HG03108 (cell line): ENCODE results near the gene STRIP2.
"Not testable (repeated sequence)": the region's sequence is repeated elsewhere in the genome, so short reads cannot be mapped to it uniquely, and the experiment has no call there.

Experiments
- ATAC-seq: cut with Tn5 transposase; IDR thresholded peaks from one replicate; pipeline ENCODE4 v1.9.1; 2021; ENCODE audit warnings: moderate library complexity; ENCODE audit not compliant: unreplicated experiment

The STRIP2 gene

DNA sequence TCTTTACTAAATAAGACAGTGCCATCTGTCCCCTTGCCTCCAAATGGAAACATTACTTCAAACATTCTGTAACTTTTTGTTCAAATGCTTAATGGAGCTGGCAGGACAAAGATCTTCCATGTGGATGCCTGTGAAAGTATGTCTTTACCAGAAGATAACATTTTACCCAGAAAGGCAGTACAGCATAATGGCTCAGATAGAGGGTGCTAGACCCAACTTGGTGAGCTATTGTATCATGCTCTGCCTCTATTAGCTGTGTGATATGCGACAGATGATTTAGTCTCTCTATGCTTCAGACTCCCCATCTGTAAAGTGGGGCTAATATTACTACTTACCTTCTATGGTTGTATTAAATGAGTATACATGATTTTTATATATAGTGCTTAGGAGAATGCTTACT, 59.3 kb downstream of the STRIP2 start:
- ATAC-seq: no peak

DNA sequence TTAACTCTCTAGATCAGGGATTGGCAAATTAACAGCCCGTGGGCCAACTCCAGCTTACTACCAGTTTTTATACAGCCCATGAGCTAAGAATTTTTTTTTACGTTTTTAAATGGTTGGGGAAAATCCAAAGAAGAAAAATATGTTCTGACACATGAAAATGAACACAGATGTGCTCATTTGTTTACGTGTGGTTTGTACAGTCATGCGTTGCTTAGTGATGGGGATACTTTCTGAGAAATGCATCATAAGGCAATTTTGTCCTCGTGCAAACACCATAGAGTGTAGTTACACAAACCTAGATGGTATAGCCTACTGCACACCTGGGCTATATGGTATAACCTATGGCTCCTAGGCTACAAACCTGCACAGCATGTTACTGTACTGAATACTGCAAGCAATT, 59.8 kb downstream of the STRIP2 start:
- ATAC-seq: no peak

DNA sequence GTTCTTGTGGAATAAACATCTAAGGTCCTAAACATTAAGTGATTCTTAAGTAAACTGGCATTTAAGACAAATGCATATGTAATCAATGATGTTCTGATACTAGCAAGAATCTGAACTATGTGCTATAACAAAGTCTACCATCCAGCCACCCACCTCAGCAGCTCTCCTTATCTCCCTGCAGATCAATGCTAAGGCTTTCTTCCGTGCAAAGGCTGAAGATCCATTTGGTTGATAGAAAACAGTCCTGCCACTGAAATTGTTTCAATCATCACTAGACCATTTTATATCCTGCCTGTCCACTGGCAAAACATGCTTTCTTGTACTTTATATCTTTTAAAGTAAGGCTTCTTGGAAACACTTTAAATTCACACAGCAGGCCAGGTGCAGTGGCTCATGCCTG, 61.8 kb downstream of the STRIP2 start:
- ATAC-seq: no peak

DNA sequence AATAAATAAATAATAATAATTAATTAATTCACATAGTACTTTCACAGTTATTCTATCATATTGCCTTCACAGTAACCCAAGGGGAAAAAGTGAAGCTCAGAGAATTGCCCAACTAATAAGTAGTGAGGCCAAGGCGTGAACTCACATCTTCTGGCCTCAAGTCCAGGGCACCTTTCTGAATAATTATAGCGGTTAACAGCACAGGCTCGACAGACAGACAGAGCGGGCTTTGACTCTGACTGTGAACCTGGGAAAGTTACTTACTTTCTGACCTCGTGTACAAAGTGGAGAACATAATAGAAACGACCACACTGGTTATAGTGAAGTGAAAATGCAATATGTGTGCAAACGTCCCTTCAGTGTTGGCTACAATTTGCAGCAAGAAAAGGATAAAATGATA, 62.4 kb downstream of the STRIP2 start:
- no peak for ATAC-seq

DNA sequence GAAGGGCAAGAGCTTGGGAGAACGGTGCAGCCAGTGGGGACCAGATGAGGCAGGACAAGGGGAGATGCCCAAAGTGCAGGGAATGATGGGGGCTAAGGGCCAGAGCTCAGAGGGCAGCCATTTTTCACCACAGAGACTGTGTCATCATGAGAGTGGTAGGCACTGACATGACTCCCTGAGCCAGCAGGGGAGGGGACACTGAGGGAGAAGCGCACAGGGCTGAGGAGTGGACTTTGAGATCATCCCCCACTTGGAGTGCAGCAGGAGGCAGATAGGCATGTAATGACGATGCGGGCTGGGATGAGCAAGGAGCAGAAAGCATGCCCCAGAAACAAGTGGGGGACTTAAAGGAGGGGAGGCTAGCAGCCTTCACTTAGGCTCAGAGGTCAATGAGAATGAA, 62.9 kb downstream of the STRIP2 start:
- no peak for ATAC-seq

DNA sequence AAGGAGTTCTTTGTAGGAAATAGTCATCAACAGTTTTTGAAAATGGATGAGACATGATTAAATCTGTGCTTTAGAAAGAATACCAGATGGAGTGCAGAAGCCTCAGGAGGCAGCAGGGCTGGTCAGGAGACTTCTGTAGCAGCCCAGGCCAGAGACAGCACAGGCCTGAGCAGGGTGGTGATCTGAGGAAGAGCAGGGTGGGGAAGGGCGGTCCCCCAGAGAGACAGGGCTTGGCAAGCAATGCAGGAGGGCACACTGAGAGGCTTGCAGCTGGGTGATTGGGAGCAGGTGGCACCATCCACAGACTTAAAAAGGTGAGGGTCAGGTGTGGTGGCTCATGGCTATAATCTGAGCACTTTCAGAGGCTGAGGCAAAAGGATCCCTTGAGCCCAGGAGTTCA, 63.8 kb downstream of the STRIP2 start:
- no peak for ATAC-seq

DNA sequence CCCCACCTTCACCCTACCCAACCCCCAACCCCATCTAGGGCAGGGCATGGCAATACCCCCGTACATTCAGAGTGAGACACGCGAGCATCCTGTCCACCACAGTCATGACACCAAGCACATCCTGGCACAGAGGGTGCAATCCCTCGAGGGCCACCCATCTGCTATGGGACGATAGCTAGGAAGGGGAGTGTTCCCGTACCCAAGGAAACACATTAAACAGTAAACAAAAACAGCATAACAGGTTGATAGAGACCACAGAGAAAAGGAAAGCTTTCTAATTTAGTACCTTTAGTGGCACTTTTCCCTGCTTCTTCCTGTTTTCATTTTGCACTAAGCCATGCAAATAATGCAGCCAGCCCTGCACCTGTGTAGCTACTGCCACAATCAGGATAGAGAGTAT, 65.8 kb downstream of the STRIP2 start:
- ATAC-seq: peak; percentile 42

DNA sequence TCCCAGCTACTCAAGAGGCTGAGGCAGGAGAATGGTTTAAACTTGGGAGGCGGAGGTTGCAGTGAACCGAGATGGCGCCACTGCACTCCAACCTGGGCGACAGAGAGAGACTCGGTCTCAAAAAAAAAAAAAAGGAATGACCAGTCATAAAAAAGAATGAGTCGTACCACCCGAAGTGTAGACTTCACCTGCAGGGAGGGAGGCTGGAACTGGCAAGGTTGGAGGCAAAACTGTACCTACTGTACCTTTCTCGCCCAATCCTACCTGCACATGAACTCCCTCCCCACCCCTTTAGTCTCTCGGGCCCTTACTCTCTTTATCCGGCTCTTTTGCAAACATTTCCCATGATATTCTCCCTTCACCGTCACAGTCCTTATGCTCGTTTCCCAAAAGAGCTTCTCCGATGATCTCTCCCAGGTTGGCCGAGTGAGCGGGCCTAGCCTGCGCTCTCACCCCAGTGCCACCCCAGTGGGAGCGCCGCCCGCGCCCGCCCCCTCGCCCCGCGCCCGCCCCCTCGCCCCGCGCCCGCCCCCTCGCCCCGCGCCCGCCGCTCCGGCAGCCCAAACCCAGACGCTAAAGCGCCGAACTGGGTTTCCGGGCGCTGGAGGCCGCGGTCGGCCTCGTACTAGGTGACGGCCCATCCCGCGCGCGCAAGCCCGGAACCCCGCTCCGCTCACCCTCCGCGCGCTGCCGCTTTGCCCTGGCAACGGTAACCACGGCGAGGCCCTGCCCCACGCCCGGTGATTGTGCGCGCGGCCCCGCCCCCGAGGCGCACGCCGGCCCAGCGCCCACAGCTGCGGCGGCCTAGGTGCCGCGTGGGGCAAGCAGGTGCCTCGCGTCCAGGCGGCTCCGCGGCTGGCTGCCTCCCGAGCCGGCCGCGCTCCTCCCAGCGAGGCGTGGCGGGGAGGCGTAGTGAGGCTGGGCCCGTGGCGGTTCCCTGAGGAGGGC, 67.8 kb downstream of the STRIP2 start, which contains the start of gene SMKR1:
Gene SMKR1, plus strand, starts transcription at position 772 of the 948 bp plus-strand sequence. CDS start 294 bp downstream, outside the sequence.
- peak; percentile 77 for ATAC-seq

DNA sequence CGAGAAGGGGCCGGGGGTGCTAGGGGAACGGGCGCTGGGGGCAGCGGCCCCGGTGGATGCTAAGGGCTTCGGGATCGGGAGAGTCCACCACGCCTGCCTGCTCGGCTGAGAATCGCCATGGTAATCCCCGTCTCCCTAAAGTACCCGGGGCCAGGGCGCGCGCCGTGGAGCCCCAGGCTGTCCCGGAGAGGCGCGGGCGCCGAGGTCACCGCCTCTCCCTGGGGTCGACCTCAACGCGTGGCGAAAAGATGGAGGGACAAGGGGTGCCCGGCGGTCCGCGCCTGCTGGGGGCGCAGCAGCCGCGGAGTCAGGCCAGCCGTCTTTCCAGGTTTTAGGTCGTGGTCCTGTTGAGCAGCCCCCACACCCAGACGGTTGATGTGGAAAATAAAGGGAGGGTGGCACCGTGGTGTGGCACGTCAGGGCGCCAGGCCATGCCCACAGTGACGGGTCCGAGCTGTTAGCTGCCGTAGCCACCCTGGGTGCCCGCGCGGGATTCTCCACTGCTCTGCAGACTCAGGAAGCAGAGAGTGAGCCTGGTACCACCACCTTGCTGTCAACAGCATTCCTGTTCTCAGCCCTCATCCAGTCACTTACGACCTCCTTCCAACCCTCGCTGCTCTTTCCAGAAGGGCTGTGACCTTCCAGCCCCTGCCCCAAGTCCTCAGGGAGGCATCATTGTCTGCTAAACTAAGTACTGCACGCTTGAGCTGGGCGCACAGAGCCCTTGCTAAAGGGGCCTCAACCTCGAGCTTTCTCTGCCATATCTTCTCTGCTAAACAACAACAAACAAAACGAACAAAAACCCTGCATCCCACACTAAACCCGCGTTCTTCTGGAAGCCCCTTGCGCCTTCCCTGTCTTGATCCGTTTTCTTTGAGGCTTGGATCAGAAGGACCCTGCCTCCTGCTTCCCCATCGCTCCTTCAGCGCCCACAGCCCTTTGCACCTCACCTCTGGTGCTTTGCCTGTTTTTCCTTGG, 68.8 kb downstream of the STRIP2 start:
- ATAC-seq: no peak

DNA sequence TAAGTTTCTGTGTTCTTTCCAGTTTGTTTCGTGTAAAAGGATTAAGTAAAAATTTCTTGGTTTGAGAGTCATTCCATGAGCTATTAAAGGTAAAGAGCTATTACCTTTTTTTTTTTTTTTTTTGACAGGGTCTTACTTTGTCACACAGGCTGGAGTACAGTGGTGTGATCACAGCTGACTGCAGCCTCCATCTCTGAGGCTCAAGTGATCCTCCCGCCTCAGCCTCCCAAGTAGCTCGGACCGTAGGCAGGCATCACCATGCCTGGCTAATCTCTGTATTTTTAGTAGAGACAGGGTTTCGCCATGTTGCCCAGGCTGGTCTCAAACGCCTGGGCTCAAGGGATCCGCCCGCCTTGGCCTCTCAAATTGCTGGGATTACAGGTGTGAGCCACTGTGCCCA, 69.5 kb downstream of the STRIP2 start:
- no peak for ATAC-seq

DNA sequence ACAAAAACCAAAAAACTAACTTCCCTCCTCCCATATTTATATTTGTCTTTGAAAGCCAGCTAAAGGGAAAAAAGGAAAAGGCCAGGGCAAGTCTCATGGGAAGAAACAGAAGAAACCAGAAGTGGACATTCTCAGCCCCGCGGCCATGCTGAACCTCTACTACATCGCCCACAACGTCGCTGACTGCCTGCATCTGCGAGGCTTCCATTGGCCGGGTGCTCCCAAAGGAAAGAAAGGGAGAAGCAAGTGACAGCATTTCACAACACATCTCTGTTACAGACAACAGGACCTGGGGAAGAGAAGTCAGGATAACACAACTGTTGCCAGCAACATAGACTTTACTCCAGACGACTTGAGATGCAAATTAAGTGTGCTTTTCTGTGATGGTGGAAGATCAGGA, 78.0 kb downstream of the STRIP2 start:
- ATAC-seq: no peak

DNA sequence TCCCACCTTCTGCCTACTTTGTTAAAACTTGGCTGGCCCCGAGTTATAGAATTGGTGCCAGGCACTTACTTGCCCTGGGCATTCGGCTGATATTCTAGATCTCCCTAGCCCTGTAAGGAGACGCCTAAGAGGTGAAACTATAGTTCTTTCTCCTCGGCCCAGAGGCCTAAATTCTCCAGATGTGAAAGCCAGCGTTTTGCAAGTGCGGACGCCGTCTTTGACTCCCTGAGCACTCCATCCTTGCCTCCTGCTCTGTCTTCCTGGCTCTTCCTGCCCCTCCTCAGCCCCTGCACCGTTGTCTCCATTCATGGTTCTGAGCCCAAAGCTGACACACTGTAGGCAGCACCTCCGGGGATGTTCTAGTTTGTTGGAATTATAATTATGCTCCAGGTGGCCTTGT, 79.3 kb downstream of the STRIP2 start:
- no peak for ATAC-seq

DNA sequence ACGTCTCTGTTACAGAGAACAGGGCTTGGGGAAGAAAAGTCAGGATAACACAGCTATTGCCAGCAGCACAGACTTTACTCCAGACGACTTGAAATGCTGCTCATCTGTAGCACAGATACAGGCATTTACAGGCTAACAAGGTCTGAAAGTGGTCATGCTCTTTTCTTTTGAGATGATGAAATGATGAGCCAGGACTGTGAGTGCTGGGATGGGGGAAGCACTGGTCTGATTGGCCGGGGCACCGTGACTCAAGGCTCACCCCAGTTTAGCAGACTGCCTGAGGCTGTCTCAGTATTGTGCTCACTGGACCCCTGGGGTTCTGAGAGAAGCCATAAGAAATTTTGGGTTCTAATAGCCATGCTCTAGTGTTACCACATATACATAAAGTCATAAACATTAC, 80.5 kb downstream of the STRIP2 start:
- no peak for ATAC-seq

DNA sequence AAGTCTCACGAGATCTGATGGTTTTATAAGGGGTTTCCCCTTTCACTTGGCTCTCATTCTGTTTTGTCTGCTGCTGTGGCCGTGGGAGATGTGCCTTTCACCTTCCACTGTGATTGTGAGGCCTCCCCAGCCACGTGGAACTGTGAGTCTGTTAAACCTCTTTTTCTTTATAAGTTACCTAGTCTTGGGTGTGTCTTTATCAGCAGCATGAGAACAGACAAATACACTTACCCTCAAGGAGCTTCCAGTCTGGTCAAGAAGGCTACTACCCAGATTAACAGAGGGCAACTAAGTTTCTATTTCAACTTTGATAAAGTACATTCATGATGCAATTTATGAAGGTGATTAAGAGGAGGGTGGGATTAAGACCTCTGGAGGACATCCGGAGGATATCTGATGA, 81.1 kb downstream of the STRIP2 start:
- ATAC-seq: no peak

DNA sequence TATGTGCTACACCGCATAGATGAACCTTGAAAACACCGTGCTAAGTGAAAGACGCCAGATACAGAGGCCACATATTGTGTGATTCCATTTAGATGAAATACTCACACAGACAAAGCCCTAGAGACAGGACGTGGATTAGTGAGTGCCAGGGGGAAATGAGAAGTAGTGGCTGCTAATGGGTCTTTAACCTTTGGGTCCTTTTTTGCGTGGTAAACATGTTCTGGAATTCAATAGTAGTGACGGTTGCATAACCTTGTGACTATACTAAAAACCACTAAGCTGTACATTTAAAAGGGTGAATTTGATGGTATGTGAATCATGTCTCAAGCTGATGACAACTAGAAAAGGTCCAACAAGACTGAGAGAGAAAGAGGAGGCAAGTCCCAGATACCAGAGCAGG, 83.7 kb downstream of the STRIP2 start:
- no peak for ATAC-seq

DNA sequence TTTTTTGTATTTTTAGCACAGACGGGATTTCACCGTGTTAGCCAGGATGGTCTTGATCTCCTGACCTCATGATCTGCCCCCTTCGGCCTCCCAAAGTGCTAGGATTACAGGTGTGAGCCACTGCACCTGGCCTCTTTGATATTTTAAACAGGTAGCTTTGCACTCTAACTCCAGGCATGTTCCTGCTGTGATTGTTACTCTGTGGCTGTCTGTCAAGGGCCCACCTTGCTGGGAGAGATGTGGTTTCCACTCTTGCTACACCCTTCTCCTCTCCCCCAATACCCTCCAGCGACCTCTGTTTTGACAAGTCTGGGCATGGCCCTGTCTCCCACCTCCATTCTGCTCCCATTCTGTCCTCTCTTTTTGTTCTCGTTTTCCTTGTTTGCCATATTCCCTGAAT, 85.2 kb downstream of the STRIP2 start:
- ATAC-seq: no peak

DNA sequence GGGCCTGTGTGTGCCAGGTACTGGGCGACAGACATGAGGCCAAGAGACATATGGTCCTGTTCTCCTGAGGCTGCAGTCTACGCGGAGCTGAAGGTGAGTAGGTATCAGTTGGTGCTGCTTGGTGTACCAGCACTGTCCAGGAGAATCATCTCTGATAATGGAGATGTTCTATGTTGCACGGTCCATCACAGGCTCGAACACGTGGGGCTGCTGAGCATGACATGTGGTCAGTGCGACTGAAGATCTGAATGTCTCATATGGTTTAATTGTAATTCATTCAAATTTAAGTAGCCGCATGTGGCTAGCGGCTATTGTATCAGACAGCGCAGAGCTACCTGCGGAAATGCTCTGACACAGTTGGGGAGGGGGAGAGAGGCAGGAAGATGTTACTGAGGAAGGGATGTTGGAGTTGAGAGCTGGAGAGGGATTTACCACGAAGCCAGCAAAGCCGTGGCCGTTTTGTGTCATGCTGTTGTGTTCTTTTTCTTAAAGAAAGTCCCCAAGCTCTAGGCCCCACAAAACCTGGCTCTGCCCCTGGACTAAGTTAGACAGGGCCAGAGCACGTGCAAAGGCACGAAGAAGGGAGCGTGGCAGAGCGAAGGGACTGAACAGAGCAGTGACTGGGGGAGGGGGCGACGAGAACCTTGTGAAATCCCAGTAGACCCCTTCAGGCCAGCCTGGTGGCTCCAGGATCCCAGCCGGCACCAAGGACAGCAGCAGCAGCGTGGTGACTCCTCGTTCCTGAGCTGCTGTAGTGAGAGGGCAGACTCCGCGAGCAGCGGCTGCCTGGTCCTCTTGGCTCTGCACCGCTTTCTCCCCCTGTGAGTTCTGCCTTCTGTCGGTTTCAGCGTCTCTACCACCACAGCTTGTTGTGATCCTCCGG, 88.1 kb downstream of the STRIP2 start:
- no peak for ATAC-seq

DNA sequence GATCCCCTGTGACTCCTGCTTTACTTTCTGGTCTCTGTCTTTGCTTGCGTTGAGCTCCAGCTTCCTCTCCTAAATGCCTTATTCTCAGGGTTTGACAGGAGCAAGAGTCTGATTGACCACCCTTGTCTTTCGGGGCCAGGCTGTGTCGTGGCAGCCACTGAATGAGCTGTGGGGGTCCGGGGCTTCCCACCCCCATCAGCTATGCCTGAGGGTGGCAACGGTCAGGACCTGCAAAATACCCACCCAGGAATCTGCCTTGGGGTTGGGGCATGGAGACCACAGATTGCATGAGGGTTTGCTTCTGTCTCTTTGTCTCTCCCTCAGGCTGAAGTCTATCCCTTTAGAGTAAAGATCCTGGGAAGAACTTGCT, 88.7 kb downstream of the STRIP2 start:
- ATAC-seq: no peak

DNA sequence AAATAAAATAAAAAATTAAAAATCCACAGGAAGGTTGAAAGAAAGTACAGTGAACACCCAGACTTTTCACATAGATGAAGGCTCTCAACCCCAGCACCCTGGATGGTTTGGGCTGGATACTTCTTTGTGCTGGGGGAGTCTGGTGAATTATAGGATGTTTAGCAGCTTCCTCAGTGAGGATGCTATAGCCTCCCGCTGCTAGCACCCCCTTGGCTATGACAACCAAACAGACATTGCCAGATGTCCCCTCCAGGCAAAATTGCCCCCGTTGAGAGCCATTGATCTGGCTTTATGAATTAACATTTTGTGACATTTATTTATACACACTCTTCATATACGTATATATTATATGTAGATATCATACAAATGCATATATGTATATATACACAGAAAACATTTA, 89.7 kb downstream of the STRIP2 start:
- no peak for ATAC-seq

DNA sequence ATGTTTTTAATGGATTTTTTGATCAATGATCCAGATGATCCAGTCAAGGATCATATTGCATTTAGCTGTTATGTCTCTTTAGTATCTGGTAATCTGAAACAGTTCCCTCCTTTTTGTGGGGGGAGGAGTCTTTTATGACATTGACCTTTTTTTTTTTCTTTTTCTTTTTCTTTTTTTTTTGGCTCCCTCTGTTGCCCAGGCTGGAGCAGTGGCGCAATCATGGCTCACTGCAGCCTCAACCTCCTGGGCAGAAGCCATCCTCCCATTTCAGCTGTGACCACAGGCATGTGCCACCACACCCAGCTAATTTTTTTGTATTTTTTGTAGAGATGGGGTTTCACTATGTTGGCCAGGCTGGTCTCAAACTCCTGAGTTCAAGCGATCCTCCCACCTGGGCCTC, 90.2 kb downstream of the STRIP2 start:
- not testable (repeated sequence) for ATAC-seq
